Epithelial cell of esophagus (primary cell): Measurements from ENCODE around the gene ATP10A.

Experiments used
- DNase-seq: peaks from one replicate; pipeline ENCODE4 v3.0.0; 2010; ENCODE audit warnings: low read depth
- H3K4me3 ChIP-seq: 2 replicates; pipeline ENCODE4 v1.5.1; 2011; ENCODE audit warnings: mild to moderate bottlenecking, low read length, control low read depth
- TF ChIP-seq, protein P1 (sequence below): IDR thresholded peaks from 2 replicates; pipeline ENCODE4 v1.5.1; 2011; ENCODE audit warnings: low read depth, mild to moderate bottlenecking, low read length, control low read depth, inconsistent platforms; ENCODE audit not compliant: insufficient read depth; ENCODE audit errors: missing control alignments

ATP10A gene

DNA sequence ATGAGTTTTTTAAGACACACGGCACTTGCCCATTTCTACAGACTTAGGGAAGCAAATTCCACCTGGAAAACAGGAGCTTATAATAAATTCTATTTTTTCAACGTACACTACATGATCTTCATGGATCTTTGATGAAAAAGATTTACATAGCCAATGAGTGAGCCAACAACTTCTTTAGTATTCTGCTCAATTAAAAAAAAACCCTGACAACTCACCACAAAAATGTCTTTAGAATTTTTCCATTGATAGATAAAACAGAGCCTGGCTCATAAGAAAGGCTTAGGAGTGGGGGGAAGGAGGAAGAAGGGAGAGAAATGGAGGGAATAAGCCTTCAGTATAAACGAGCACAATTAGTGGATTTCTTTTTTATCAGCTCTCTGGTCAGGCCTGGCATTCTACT is 126.7 kb downstream of the ATP10A start:
- no peak for DNase-seq
- TF ChIP-seq, protein P1, sequence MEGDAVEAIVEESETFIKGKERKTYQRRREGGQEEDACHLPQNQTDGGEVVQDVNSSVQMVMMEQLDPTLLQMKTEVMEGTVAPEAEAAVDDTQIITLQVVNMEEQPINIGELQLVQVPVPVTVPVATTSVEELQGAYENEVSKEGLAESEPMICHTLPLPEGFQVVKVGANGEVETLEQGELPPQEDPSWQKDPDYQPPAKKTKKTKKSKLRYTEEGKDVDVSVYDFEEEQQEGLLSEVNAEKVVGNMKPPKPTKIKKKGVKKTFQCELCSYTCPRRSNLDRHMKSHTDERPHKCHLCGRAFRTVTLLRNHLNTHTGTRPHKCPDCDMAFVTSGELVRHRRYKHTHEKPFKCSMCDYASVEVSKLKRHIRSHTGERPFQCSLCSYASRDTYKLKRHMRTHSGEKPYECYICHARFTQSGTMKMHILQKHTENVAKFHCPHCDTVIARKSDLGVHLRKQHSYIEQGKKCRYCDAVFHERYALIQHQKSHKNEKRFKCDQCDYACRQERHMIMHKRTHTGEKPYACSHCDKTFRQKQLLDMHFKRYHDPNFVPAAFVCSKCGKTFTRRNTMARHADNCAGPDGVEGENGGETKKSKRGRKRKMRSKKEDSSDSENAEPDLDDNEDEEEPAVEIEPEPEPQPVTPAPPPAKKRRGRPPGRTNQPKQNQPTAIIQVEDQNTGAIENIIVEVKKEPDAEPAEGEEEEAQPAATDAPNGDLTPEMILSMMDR: no peak
- no peak overlapping the region for H3K4me3 ChIP-seq

DNA sequence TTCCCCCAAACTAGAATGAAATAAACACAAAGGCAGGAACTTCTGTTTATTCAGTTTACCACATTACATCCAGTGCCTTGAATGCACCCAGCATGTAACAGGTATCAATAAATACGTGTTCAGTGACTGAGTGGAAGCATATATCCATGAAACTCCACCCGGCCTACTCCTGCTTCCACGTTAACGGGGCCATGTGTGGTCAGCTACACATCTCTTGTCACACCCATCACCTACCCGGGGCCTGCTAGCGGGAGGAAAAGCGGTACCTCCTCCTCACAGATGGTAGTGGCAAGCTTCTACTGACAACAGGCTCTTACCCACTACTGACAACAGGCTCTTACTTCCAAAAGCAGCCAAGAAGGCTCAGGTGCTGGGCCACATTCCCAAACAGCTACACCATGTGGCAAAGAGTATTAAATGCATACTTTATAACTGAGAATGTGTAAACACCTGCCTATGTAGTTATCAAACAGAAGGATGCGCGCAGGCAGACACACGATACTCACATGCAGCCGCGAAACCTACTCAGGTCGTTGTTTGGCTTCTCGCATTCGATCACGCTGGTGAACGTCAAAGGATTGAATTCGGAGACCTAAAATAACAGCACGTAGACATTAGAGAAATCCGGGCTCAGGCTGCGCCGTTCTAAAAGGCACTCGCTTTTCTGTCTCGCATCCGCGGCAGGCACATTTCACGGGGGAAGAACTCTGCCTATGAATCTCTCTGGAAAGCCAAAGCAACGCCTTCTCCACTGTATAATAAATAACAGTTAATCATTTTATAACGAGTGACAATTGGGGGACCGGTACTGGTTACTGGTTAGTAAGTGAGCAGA is 127.4 kb downstream of the ATP10A start:
- DNase-seq: no peak
- H3K4me3 ChIP-seq: no peak overlapping the region
- TF ChIP-seq, protein P1: no peak

DNA sequence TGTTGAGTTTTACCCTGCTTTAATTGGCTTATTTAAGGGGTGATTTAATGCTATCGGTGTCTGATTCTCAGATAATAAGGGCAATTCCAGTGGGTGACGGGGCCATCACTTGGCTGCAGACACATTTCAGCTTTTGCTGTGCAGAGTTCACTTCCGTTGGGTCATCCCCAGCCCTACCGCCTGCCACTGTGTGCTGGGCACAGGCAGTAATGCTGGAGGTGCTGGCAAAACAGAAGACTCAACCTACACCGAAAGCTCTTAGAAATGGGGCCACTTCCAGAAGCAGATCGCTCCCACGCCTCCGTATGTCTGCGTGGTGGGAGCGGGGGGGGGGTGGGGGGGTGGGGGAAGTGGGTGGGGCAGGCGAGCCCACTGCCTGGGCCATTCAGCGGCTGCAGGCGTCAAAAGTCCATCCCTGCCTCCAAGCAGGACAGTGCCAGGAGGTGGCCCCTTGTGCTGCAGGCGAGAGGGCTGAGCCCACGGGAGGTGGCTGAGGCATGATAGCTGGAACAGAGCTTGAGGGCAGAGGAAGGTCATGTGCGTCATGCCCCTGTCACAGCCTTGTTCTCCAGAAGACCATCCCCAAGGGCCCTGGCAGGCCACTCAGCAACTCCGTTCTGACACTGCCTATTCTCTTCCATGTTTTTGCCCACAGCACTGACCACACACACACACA is 128.3 kb downstream of the ATP10A start:
- TF ChIP-seq, protein P1: no peak
- H3K4me3 ChIP-seq: no peak overlapping the region
- DNase-seq: no peak

DNA sequence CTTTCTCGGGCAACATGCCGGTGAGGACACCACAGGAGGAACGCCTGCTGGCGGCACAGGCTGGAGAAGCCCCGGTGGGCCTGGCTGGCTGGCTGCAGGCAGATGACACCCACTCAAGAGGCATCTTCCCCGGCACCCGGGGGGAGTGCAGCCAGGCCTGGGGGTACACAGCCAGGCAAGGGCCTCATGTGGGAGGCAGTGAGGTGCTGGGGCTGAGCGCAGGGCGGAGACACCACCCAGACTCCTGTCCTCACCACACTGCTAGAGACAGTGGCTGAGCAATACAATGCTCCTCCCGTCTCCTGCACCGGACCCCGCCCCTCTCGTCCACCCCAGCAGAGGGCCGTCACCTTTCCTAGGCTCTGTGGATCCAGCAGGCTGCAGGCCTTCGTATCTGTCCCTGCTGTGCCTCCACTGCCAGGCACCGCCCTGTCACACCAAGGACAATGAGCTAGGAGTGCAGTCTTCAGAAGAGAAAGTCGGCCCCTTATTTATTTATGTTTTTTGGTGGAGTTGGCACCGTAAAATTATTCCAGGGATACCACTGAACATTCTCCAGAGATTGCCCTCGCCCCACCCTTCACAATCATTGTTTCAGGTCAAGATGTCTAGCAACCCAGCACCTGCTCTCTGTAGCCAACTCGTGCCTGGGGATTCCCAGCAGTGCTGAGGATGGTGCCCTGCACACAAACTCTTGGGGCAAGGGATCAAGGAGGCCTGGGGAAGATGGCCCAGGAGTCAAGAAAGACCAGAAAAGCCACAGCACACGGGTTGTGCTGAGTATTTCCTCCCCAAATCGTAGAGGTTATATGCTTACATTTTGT is 129.1 kb downstream of the ATP10A start:
- no peak overlapping the region for H3K4me3 ChIP-seq
- DNase-seq: no peak
- TF ChIP-seq, protein P1: no peak

DNA sequence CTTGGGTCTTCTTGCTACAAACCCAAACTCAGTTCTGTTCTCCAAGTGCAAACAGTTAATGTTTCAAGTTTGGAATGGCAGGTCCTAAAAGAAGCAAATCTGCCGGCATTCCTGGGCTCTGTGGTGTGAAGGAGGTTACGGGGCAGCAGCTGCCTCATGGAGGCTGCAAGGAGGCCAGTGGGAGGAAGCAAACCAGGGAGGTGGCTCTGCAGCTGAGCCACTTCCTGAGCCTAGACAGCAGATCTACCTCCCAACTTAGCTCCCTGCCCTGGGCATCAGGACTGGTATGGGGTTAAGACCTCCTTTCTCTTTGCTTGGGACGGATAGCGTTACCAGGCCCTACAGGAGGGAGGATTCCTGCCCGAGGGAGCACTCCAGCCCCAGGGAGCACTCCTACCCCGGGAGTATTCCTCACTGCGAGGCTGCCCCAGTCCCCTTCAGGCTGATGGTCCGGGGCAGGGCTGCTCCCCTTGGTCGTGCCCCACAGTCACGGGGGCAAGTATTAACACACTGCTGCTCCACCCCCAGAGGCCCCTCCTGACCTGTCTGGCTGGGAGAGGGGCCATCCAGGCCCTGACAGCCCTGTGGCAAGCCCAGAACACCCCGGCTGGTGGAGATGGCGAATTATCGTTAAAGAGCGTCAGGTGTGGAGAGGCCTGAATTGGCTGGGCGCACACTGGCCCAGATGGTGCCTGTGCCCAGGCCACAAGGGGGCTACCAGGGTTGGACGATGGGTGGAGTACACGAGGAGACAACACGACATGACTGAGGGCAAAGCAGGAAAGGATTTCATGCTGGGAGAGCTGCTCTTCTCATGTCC is 129.9 kb downstream of the ATP10A start:
- H3K4me3 ChIP-seq: no peak overlapping the region
- no peak for DNase-seq
- TF ChIP-seq, protein P1: no peak

DNA sequence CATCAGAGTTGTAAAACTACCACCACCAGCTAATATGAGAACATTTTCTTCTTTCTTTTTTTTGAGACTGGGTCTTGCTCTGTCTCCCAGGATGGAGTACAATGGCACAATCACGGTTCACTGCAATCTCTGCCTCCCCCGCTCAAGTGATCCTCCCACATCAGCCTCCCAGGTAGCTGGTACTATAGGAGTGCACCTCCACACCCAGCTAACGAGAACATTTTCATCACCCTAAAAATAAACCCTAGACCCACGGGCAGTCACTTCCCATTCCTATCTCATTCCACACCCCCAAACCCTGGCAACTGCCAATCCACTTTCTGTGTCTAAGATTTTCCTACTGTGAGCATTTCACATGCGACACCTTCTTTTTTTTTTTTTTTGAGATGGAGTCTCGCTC is 130.9 kb downstream of the ATP10A start:
- DNase-seq: no peak
- TF ChIP-seq, protein P1: no peak
- H3K4me3 ChIP-seq: no peak overlapping the region
